ENCODE results near the gene CXCL11. TPM values are rescaled to one million over a fixed set of nuclear protein-coding genes. Genes with fewer than 3 reads are reported as not detected.
A peak's percentile ranks its signal among the peaks of the same experiment; 100 is the strongest.

Gene CXCL11
- polyA plus RNA-seq, 1 of the 3 experiments (the other 2 are of a cell fraction), result not detected

DNA sequence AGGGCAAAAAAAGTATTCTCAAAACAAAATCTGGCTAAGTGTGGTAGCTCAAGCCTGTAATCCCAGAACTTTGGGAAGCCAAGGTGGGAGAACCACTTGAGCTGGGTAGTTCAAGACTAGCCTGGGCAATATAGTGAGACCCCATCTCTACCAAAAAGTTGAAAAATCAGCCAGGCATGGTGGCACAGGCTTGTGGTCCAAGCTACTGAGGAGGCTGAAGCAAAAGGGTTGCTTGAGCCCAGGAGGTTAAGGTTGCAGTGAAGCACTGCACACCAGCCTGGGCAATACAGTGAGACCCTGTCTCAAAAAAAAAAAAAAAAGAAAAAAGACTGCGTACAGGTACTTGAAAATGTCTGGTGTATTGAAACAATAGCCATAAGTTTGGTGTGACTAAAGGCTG, 43.4 kb downstream of the CXCL11 start:
- ChIA-PET CTCF (interaction anchor here (1.0 to 4.7 kb wide), 3 partner anchors 75 to 512 kb away, joined by 3 to 35 read pairs (median 8); no protein-coding TSS in a partner anchor), POLR2A (no interaction called here)
- Histone ChIP-seq H3K4me1 (ENCODE audit: control insufficient read depth in 1 of 2, insufficient read depth in 2 of 2, low read depth in 1 of 2, low read length in 1 of 2) (peaks cover 2 to 5% of the 10 kb centered on the region in 2 experiments; a peak in 1 of 4 replicates), H3K9ac (no peak overlapping the region), H3K27me3 (ENCODE audit: insufficient read depth) (no peaks in the 10 kb centered on the region), H3K36me3 (replicated peaks in 1 of 2; ENCODE audit: control insufficient read depth in 1 of 2, insufficient read depth in 2 of 2, low read length in 1 of 2) (no peaks in the 10 kb centered on the region), H3K9me2 (no peaks in the 10 kb centered on the region), H3K9me3 (no peaks in the 10 kb centered on the region), H3K4me2 (no peak overlapping the region), H3F3A (replicated peaks; ENCODE audit: insufficient read depth) (no peaks in the 10 kb centered on the region), H4K20me1 (ENCODE audit: insufficient read depth) (0 out of 2 replicates have a peak, but pooled peaks cover 16% of the 10 kb centered on the region), H3K27ac (ENCODE audit: low read depth in 2 of 2, low read length in 1 of 2) (no peak overlapping the region), H2AFZ (ENCODE audit: low read depth) (no peak overlapping the region), H3K79me2 (ENCODE audit: insufficient read depth) (peaks cover 39% of the 10 kb centered on the region), H3K4me3 (ENCODE audit: low read depth in 2 of 2, low read length in 1 of 2) (no peak overlapping the region)
- WGBS (ENCODE audit: low lambda C conversion rate), result 57% methylated on average over 1 of the region's 1 CpG
- TF ChIP-seq MAX (IDR thresholded peaks at IDR 0.05; ENCODE audit: low read depth), result no peak
- TF ChIP-seq, protein P1, sequence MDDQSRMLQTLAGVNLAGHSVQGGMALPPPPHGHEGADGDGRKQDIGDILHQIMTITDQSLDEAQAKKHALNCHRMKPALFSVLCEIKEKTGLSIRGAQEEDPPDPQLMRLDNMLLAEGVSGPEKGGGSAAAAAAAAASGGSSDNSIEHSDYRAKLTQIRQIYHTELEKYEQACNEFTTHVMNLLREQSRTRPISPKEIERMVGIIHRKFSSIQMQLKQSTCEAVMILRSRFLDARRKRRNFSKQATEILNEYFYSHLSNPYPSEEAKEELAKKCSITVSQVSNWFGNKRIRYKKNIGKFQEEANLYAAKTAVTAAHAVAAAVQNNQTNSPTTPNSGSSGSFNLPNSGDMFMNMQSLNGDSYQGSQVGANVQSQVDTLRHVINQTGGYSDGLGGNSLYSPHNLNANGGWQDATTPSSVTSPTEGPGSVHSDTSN (IDR thresholded peaks at IDR 0.05), result no peak
- TF ChIP-seq TCF12 (IDR thresholded peaks at IDR 0.05), result no peak
- TF ChIP-seq, protein P2, sequence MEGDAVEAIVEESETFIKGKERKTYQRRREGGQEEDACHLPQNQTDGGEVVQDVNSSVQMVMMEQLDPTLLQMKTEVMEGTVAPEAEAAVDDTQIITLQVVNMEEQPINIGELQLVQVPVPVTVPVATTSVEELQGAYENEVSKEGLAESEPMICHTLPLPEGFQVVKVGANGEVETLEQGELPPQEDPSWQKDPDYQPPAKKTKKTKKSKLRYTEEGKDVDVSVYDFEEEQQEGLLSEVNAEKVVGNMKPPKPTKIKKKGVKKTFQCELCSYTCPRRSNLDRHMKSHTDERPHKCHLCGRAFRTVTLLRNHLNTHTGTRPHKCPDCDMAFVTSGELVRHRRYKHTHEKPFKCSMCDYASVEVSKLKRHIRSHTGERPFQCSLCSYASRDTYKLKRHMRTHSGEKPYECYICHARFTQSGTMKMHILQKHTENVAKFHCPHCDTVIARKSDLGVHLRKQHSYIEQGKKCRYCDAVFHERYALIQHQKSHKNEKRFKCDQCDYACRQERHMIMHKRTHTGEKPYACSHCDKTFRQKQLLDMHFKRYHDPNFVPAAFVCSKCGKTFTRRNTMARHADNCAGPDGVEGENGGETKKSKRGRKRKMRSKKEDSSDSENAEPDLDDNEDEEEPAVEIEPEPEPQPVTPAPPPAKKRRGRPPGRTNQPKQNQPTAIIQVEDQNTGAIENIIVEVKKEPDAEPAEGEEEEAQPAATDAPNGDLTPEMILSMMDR (IDR thresholded peaks at IDR 0.05), result no peak
- no peak for DNase-seq

GRCh38 chr4:75989846-75990528, 45.9 kb downstream of the CXCL11 start:
- H3K4me2 ChIP-seq, result peak overlapping the region; percentile 80
- CTCF ChIA-PET, result interaction anchor here (1.2 to 1.3 kb wide), 2 partner anchors 29 to 65 kb away, joined by 3 read pairs; no protein-coding TSS in a partner anchor
- WGBS (ENCODE audit: low lambda C conversion rate), result 1% methylated on average over 20 of the region's 20 CpGs
- H2AFZ ChIP-seq (ENCODE audit: low read depth), result peak overlapping the region; percentile 99; the same call in 1 of the 2 replicates
- H3K27me3 ChIP-seq (ENCODE audit: insufficient read depth), result no peaks in the 10 kb centered on the region
- peak overlapping the region; percentile 80 to 82 for H3K4me3 ChIP-seq (ENCODE audit: low read depth in 2 of 2, low read length in 1 of 2)
- no peaks in the 10 kb centered on the region for H3K9me3 ChIP-seq
- H3K27ac ChIP-seq (ENCODE audit: low read depth in 2 of 2, low read length in 1 of 2), result peak overlapping the region; percentile 63 to 72
- no peaks in the 10 kb centered on the region for H3K9me2 ChIP-seq
- POLR2A ChIA-PET, result no interaction called here
- H4K20me1 ChIP-seq (ENCODE audit: insufficient read depth), result peaks cover 30% of the 10 kb centered on the region
- H3K79me2 ChIP-seq (ENCODE audit: insufficient read depth), result peaks cover 64% of the 10 kb centered on the region
- peaks cover 2 to 11% of the 10 kb centered on the region in 2 experiments; a peak in 2 of 4 replicates for H3K4me1 ChIP-seq (ENCODE audit: control insufficient read depth in 1 of 2, insufficient read depth in 2 of 2, low read depth in 1 of 2, low read length in 1 of 2)
- H3K9ac ChIP-seq, result peak overlapping the region; percentile 81
- H3K36me3 ChIP-seq (replicated peaks in 1 of 2; ENCODE audit: control insufficient read depth in 1 of 2, insufficient read depth in 2 of 2, low read length in 1 of 2), result no peaks in the 10 kb centered on the region
- TF ChIP-seq FOXM1 (IDR thresholded peaks at IDR 0.05; ENCODE audit: low read depth) (no peak), RFX5 (IDR thresholded peaks at IDR 0.05; ENCODE audit: low read length) (no peak), GATA2 (CRISPR knock-in tag; IDR thresholded peaks at IDR 0.05) (no peak), TCF12 (IDR thresholded peaks at IDR 0.05) (no peak), CHD2 (IDR thresholded peaks at IDR 0.05; ENCODE audit: low read length, partially characterized antibody) (no peak), NFIC (IDR thresholded peaks at IDR 0.05; ENCODE audit: borderline replicate concordance) (no peak), TAF1 (IDR thresholded peaks at IDR 0.05; ENCODE audit: borderline replicate concordance, low read depth, low read length) (no peak), RCOR1 (IDR thresholded peaks at IDR 0.05; ENCODE audit: low read length) (no peak), YY1 (IDR thresholded peaks at IDR 0.05; ENCODE audit: low read depth) (no peak), EZH2phosphoT487 (IDR thresholded peaks at IDR 0.05; ENCODE audit: borderline replicate concordance, low read depth) (no peak), POLR2AphosphoS5 (IDR thresholded peaks at IDR 0.05; ENCODE audit: low read depth, low read length) (no peak), GABPA (IDR thresholded peaks at IDR 0.05; ENCODE audit: low read depth) (no peak), EP300 (IDR thresholded peaks at IDR 0.05; ENCODE audit: borderline replicate concordance in 1 of 2, low read depth in 1 of 2, low read length in 1 of 2) (no peak), ELF1 (IDR thresholded peaks at IDR 0.05) (no peak)
- TF ChIP-seq, protein P3, sequence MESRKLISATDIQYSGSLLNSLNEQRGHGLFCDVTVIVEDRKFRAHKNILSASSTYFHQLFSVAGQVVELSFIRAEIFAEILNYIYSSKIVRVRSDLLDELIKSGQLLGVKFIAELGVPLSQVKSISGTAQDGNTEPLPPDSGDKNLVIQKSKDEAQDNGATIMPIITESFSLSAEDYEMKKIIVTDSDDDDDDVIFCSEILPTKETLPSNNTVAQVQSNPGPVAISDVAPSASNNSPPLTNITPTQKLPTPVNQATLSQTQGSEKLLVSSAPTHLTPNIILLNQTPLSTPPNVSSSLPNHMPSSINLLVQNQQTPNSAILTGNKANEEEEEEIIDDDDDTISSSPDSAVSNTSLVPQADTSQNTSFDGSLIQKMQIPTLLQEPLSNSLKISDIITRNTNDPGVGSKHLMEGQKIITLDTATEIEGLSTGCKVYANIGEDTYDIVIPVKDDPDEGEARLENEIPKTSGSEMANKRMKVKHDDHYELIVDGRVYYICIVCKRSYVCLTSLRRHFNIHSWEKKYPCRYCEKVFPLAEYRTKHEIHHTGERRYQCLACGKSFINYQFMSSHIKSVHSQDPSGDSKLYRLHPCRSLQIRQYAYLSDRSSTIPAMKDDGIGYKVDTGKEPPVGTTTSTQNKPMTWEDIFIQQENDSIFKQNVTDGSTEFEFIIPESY (IDR thresholded peaks at IDR 0.05; ENCODE audit: borderline replicate concordance, low read depth), result no peak
- H3F3A ChIP-seq (replicated peaks; ENCODE audit: insufficient read depth), result peaks cover 5% of the 10 kb centered on the region
- DNase-seq, result peak; percentile 22
